ENCODE measurements around the gene SBF2.

GRCh38 chr11:10305262-10305963 lies 11.4 kb upstream of the SBF2 start:
- TF ChIP-seq CTCF (IDR thresholded peaks at IDR 0.05; ENCODE audit: low read length) (no peak), EZH2 (IDR thresholded peaks at IDR 0.05; ENCODE audit: borderline replicate concordance, low read length) (no peak)

Measured in OCI-LY1 (cell line).